ENCODE results near the gene RAVER1.
"Not testable (repeated sequence)": the region's sequence is repeated elsewhere in the genome, so short reads cannot be mapped to it uniquely, and the experiment has no call there.

Gene RAVER1

DNA sequence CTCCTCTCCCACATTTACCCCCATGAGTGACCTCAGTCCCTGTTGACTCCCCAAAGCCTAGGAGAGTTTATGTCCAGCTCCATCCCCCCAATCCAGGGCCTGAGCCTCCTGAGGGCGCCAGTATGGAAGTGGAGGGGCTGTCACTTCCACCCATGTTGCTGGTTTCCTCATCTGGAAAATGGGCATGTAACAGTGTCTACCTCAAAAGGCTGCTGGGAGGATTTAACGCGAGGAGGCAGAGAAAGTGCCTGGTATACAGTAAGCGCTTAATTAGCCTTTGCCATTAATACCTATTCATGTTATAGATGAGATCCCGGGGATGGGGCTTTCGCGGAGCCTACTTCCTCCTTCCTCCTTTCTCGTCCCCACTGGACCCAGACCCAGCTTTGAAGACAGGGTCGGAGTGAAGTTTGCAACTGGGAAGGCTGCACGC lies 46.6 kb upstream of the RAVER1 start:
- Histone ChIP-seq H2AFZ (ENCODE audit: low read length) (peak overlapping the region; percentile 94), H3K4me3 (ENCODE audit: low read length, poor library complexity, severe bottlenecking) (peak overlapping the region; percentile 93), H3K4me1 (ENCODE audit: insufficient read depth, low read length, poor library complexity, severe bottlenecking) (peaks cover 13% of the 10 kb centered on the region), H3K36me3 (ENCODE audit: insufficient read depth, low read length) (peaks cover 5% of the 10 kb centered on the region; the same call in 1 of the 2 replicates), H3F3A (ENCODE audit: low read depth) (no peaks in the 10 kb centered on the region), H3K4me2 (ENCODE audit: low read depth, low read length, poor library complexity, severe bottlenecking) (peak overlapping the region; percentile 99), H3K9me3 (ENCODE audit: insufficient read depth, low read depth, low read length) (no peaks in the 10 kb centered on the region), H3K27me3 (ENCODE audit: insufficient read depth, low read length, poor library complexity, severe bottlenecking) (no peaks in the 10 kb centered on the region), H4K20me1 (ENCODE audit: insufficient read depth, low read length, poor library complexity, severe bottlenecking) (peaks cover 3% of the 10 kb centered on the region), H3K9ac (ENCODE audit: low read depth, low read length, poor library complexity, severe bottlenecking) (peak overlapping the region; percentile 94), H3K9me2 (replicated peaks; ENCODE audit: low read depth, low read length) (no peaks in the 10 kb centered on the region), H3K79me2 (ENCODE audit: insufficient read depth, low read length) (peaks cover 26% of the 10 kb centered on the region)
- TF ChIP-seq, protein P1, sequence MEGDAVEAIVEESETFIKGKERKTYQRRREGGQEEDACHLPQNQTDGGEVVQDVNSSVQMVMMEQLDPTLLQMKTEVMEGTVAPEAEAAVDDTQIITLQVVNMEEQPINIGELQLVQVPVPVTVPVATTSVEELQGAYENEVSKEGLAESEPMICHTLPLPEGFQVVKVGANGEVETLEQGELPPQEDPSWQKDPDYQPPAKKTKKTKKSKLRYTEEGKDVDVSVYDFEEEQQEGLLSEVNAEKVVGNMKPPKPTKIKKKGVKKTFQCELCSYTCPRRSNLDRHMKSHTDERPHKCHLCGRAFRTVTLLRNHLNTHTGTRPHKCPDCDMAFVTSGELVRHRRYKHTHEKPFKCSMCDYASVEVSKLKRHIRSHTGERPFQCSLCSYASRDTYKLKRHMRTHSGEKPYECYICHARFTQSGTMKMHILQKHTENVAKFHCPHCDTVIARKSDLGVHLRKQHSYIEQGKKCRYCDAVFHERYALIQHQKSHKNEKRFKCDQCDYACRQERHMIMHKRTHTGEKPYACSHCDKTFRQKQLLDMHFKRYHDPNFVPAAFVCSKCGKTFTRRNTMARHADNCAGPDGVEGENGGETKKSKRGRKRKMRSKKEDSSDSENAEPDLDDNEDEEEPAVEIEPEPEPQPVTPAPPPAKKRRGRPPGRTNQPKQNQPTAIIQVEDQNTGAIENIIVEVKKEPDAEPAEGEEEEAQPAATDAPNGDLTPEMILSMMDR (conservative IDR thresholded peaks at IDR 0.05; ENCODE audit: low read length), result no peak
- no peak for TF ChIP-seq EZH2phosphoT487 (IDR thresholded peaks at IDR 0.05; ENCODE audit: borderline replicate concordance)

DNA sequence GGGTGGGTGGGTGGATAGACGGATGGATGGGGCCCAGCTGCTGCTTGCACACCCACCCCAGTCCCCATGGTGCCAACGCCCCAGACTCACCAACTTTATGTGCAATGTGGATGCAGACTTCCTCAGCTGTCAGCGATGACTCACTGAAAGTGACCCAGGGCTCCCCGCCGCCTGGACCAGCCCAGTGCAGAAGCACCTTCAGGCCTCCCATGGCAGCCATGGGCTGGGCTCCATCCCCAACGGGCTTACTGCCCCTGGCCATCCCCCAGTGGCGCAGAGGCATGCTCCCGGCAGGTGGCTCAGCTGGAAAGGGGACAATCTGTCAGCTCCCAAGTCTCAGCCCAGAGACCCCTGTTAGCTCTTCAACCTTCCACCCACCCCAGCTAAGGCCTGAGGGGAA lies 44.8 kb upstream of the RAVER1 start:
- no peaks in the 10 kb centered on the region for H3K9me2 ChIP-seq (replicated peaks; ENCODE audit: low read depth, low read length)
- peaks cover 5% of the 10 kb centered on the region; the same call in 1 of the 2 replicates for H3K36me3 ChIP-seq (ENCODE audit: insufficient read depth, low read length)
- H4K20me1 ChIP-seq (ENCODE audit: insufficient read depth, low read length, poor library complexity, severe bottlenecking), result peaks cover 3% of the 10 kb centered on the region
- no peaks in the 10 kb centered on the region for H3K27me3 ChIP-seq (ENCODE audit: insufficient read depth, low read length, poor library complexity, severe bottlenecking)
- H3K9ac ChIP-seq (ENCODE audit: low read depth, low read length, poor library complexity, severe bottlenecking), result no peak overlapping the region
- H3K4me3 ChIP-seq (ENCODE audit: low read length, poor library complexity, severe bottlenecking), result no peak overlapping the region
- H3F3A ChIP-seq (ENCODE audit: low read depth), result no peaks in the 10 kb centered on the region
- no peaks in the 10 kb centered on the region for H3K9me3 ChIP-seq (ENCODE audit: insufficient read depth, low read depth, low read length)
- no peak overlapping the region for H2AFZ ChIP-seq (ENCODE audit: low read length)
- peaks cover 26% of the 10 kb centered on the region for H3K79me2 ChIP-seq (ENCODE audit: insufficient read depth, low read length)
- no peak for TF ChIP-seq EZH2phosphoT487 (IDR thresholded peaks at IDR 0.05; ENCODE audit: borderline replicate concordance)
- TF ChIP-seq, protein P1 (conservative IDR thresholded peaks at IDR 0.05; ENCODE audit: low read length), result no peak
- H3K4me1 ChIP-seq (ENCODE audit: insufficient read depth, low read length, poor library complexity, severe bottlenecking), result peaks cover 13% of the 10 kb centered on the region
- peak overlapping the region; percentile 39 for H3K4me2 ChIP-seq (ENCODE audit: low read depth, low read length, poor library complexity, severe bottlenecking)

DNA sequence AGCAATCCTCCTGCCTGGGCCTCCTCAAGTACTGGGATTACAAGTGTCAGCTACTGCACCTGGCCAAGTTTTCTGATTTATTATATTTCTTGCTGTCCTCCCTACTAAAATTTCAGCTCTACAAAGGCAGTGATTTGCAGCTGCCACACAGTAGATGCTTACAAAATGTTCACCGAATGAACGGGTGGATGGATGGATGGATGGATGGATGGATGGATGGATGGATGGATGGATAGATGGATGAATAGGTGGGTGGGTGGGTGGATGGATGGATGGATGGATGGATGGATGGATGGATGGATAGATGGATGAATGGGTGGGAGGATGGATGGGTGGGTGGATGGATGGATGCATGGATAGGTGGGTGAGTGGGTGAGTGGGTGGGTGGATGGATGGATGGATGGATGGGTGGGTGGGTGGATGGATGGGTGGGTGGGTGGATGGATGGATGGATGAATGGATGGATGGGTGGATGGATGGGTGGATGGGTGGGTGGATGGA lies 43.9 kb upstream of the RAVER1 start:
- H3K9me2 ChIP-seq (replicated peaks; ENCODE audit: low read depth, low read length); H3K36me3 ChIP-seq (ENCODE audit: insufficient read depth, low read length); H2AFZ ChIP-seq (ENCODE audit: low read length); H3K9me3 ChIP-seq (ENCODE audit: insufficient read depth, low read depth, low read length); H3K4me3 ChIP-seq (ENCODE audit: low read length, poor library complexity, severe bottlenecking); H4K20me1 ChIP-seq (ENCODE audit: insufficient read depth, low read length, poor library complexity, severe bottlenecking); H3K9ac ChIP-seq (ENCODE audit: low read depth, low read length, poor library complexity, severe bottlenecking); H3K4me2 ChIP-seq (ENCODE audit: low read depth, low read length, poor library complexity, severe bottlenecking); H3K27me3 ChIP-seq (ENCODE audit: insufficient read depth, low read length, poor library complexity, severe bottlenecking); H3F3A ChIP-seq (ENCODE audit: low read depth): not testable (repeated sequence)
- H3K79me2 ChIP-seq (ENCODE audit: insufficient read depth, low read length), result peaks cover 26% of the 10 kb centered on the region
- H3K4me1 ChIP-seq (ENCODE audit: insufficient read depth, low read length, poor library complexity, severe bottlenecking), result peaks cover 13% of the 10 kb centered on the region

DNA sequence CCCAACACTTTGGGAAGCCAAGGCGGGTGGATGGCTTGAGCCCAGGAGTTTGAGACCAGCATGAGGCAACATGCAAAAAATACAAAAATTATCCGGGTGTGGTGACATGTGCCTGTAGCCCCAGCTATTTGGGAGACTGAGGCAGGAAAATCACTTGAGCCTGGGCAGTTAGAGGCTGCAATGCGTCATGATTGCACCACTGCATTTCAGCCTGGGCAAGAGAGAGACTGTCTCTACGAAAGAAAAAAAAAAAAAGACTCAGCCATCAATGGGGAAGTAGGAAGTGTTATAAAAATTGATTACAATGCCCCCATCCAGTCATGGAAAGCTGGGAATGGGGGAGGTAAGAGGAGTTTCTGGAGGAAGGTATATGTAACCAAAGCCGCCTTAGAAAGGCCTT lies 41.6 kb upstream of the RAVER1 start:
- Histone ChIP-seq H4K20me1 (ENCODE audit: insufficient read depth, low read length, poor library complexity, severe bottlenecking) (peaks cover 3% of the 10 kb centered on the region), H3K4me2 (ENCODE audit: low read depth, low read length, poor library complexity, severe bottlenecking) (no peak overlapping the region), H3K79me2 (ENCODE audit: insufficient read depth, low read length) (peaks cover 17% of the 10 kb centered on the region), H3K27me3 (ENCODE audit: insufficient read depth, low read length, poor library complexity, severe bottlenecking) (no peaks in the 10 kb centered on the region), H3K4me3 (ENCODE audit: low read length, poor library complexity, severe bottlenecking) (no peak overlapping the region), H3K36me3 (ENCODE audit: insufficient read depth, low read length) (peaks cover 5% of the 10 kb centered on the region; the same call in 1 of the 2 replicates), H3K9ac (ENCODE audit: low read depth, low read length, poor library complexity, severe bottlenecking) (no peak overlapping the region), H3F3A (ENCODE audit: low read depth) (no peaks in the 10 kb centered on the region), H3K4me1 (ENCODE audit: insufficient read depth, low read length, poor library complexity, severe bottlenecking) (peaks cover 6% of the 10 kb centered on the region), H3K9me2 (replicated peaks; ENCODE audit: low read depth, low read length) (no peaks in the 10 kb centered on the region), H2AFZ (ENCODE audit: low read length) (no peak overlapping the region), H3K9me3 (ENCODE audit: insufficient read depth, low read depth, low read length) (no peaks in the 10 kb centered on the region)
- TF ChIP-seq, protein P1 (conservative IDR thresholded peaks at IDR 0.05; ENCODE audit: low read length), result no peak
- TF ChIP-seq EZH2phosphoT487 (IDR thresholded peaks at IDR 0.05; ENCODE audit: borderline replicate concordance), result no peak

All from Loucy (cell line).